Spleen (tissue), 7 donors: ENCODE data around the gene FAM237A.

Experiments used
- POLR2A ChIP-seq, 3 donors: fragments of 450-650 bp; IDR thresholded peaks; one replicate each; pipeline ENCODE4 v1.5.1; 2017; ENCODE audit warnings: antibody characterized with exemption in 3 of 3, mild to moderate bottlenecking in 1 of 3
- POLR2AphosphoS5 ChIP-seq, 3 donors: sonication (generic); formaldehyde crosslinking; IDR thresholded peaks; one replicate each; pipeline ENCODE4 v1.5.1; 2017; ENCODE audit warnings: antibody characterized with exemption in 3 of 3
- TF ChIP-seq, protein P1 (sequence below), 11 experiments: fragments of 200-600 bp in 7 of 11; fragments of 450-650 bp in 4 of 11; sonication (generic) in 4 of 11; IDR thresholded peaks in 8 of 11; conservative IDR thresholded peaks in 3 of 11; 1 replicate in 7 of 11; 2 replicates in 4 of 11; pipeline versions ENCODE4 v1.4.0 to v1.8.0; 2016 to 2021; ENCODE audit warnings: antibody characterized with exemption in 11 of 11, inconsistent platforms in 4 of 11, mild to moderate bottlenecking in 1 of 11
- donor health status: DM: no; HTN: no; CAD: no; lungs with moderate emphysema.
- donor health status: DM: no; HTN: no; CAD: no.
- donor health status: DM: no; HTN: no; CAD: no.

DNA sequence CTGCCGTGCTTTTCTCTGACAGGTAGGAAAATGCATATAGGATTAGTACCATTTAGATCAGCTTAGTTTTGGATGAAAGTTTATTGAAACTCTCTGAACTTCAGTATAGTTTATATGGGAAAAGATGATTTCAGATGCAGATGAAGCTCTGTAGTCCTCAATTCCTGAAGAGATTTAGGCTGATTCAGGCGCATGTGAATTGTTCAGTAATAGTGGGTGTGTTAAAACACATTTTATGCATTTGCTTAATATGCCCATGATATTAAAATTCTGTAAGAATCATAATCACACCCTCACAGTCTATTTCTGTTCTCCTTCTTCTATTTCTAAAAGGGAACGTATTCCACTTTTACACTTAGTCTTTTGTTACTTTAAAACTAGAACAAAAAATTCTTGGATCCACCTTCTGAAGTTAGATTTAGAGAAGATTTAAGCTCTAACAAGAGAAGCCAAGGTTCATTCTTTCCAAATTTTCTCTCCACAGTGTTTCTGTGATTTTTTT is 44.5 kb upstream of the FAM237A start:
- TF ChIP-seq POLR2A (IDR thresholded peaks at IDR 0.05) = no peak
- TF ChIP-seq, protein P1, sequence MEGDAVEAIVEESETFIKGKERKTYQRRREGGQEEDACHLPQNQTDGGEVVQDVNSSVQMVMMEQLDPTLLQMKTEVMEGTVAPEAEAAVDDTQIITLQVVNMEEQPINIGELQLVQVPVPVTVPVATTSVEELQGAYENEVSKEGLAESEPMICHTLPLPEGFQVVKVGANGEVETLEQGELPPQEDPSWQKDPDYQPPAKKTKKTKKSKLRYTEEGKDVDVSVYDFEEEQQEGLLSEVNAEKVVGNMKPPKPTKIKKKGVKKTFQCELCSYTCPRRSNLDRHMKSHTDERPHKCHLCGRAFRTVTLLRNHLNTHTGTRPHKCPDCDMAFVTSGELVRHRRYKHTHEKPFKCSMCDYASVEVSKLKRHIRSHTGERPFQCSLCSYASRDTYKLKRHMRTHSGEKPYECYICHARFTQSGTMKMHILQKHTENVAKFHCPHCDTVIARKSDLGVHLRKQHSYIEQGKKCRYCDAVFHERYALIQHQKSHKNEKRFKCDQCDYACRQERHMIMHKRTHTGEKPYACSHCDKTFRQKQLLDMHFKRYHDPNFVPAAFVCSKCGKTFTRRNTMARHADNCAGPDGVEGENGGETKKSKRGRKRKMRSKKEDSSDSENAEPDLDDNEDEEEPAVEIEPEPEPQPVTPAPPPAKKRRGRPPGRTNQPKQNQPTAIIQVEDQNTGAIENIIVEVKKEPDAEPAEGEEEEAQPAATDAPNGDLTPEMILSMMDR (IDR thresholded peaks at IDR 0.05 in 8 of 11, conservative IDR thresholded peaks at IDR 0.05 in 3 of 11) = no peak
- no peak for TF ChIP-seq POLR2AphosphoS5 (IDR thresholded peaks at IDR 0.05)
